HG03103 (cell line): ENCODE measurements around the gene NSG1.
"Not testable (repeated sequence)": the region's sequence is repeated elsewhere in the genome, so short reads cannot be mapped to it uniquely, and the experiment has no call there.

Experiments used
- ATAC-seq: cut with Tn5 transposase; IDR thresholded peaks from one replicate; pipeline ENCODE4 v1.9.1; 2021; ENCODE audit warnings: low read depth; ENCODE audit not compliant: unreplicated experiment

NSG1 gene

GRCh38 chr4:4461850-4462249, 74.9 kb downstream of the NSG1 start:
- no peak for ATAC-seq

GRCh38 chr4:4462970-4463369, 76.1 kb downstream of the NSG1 start:
- ATAC-seq = no peak

- ATAC-seq = not testable (repeated sequence)
Observed at GRCh38 chr4:4465238-4465637, 78.3 kb downstream of the NSG1 start.
